ENCODE measurements around the gene PAH.

The PAH gene

DNA sequence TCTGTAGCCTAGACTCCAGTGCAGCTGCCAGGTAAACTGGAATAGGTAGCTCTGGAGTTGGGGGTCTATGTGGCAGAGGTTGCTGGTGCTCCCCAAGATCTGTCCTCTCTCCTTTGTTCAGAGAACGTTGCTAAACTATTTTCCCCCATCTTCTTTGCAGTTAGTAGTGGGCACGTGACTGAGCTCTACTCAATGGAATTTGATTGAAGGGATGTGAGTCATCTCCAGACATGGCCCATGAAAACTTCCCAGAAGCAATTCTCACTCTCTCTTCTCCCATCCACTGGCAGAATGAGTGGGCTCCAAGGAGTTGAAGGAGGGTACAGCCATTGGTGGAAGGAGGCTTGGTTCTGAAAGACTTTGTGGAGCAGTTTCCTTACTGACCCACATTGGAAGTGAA is 44.0 kb downstream of the PAH start:
- no peak overlapping the region for H3K27ac ChIP-seq
- TF ChIP-seq, protein P1, sequence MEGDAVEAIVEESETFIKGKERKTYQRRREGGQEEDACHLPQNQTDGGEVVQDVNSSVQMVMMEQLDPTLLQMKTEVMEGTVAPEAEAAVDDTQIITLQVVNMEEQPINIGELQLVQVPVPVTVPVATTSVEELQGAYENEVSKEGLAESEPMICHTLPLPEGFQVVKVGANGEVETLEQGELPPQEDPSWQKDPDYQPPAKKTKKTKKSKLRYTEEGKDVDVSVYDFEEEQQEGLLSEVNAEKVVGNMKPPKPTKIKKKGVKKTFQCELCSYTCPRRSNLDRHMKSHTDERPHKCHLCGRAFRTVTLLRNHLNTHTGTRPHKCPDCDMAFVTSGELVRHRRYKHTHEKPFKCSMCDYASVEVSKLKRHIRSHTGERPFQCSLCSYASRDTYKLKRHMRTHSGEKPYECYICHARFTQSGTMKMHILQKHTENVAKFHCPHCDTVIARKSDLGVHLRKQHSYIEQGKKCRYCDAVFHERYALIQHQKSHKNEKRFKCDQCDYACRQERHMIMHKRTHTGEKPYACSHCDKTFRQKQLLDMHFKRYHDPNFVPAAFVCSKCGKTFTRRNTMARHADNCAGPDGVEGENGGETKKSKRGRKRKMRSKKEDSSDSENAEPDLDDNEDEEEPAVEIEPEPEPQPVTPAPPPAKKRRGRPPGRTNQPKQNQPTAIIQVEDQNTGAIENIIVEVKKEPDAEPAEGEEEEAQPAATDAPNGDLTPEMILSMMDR (conservative IDR thresholded peaks at IDR 0.05) = no peak

DNA sequence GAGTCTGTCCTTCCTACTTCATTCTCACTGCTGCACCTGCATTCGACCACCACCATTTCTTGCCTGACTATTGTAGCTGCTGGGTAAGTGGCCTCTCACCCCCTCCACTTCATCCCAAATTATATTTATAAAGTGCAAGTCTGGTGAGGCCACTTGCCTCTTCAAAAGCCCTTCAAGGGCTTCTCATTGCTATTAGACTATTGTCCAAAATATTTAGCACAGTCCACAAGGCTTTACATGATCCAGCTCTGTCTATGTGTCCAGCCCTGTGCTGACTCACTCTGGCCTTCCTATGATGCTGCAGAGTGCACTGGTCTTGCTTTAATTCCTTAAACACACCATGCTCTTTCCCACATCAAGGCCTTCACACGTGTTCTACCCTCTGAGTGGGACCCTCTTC is 46.0 kb downstream of the PAH start:
- no peak overlapping the region for H3K27ac ChIP-seq
- TF ChIP-seq, protein P1 (conservative IDR thresholded peaks at IDR 0.05) = no peak

DNA sequence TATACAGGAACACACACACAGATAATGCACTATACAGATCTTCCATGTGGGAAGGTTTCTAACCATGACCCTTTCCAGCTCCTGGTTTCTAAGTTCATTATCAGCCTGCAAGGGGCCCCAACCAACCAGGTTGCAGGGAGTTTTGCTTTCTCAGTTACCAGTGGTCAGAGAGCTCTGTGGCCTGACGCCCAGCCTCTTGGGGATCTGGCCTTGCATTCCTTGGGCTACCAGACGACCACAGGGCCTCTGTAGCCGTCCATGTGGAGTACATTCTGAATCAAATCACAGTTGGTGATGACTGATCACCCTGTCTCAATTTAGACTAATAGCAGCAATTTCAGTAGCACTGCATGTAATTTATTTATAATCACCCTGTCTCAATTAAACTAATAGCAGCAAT is 47.5 kb downstream of the PAH start:
- H3K27ac ChIP-seq = no peak overlapping the region
- TF ChIP-seq, protein P1 (conservative IDR thresholded peaks at IDR 0.05) = no peak

DNA sequence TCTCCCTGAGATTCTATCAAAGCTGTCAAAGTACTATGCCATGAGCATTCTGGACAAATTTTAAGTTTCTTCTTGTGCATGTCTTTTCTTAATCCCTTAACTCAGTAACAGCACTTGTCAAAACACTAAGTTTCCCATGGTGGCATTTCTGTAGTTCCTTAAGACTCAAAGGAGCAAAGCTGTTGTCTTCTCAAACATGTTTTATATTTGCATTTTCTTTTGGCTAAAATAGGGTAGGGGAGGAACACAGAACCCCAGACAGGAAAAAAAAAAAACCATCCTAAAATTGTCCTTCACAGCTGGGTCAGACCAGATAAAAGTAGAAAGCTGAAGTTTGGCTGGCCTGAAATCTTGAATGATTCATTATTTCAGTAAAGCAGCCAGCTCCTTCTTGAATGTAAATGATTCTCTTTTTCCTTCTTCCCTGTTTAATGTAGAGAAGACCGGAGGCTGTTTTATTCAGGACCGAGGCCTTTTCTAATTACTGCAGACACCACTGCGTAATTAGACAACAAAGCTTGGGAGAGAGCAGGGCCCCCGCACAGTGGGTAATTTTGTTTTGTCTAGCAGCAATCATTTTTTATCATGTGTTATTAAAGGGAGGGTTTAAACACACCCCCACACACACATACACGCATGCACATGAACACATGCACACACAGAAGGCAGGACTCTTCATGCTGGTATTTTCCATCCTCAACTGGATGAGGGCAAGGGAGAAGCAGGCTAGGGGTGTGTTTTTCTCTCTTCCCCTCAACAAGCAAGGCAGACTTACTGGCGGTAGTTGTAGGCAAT is 51.0 kb downstream of the PAH start:
- TF ChIP-seq, protein P1 (conservative IDR thresholded peaks at IDR 0.05) = no peak
- no peak overlapping the region for H3K27ac ChIP-seq

DNA sequence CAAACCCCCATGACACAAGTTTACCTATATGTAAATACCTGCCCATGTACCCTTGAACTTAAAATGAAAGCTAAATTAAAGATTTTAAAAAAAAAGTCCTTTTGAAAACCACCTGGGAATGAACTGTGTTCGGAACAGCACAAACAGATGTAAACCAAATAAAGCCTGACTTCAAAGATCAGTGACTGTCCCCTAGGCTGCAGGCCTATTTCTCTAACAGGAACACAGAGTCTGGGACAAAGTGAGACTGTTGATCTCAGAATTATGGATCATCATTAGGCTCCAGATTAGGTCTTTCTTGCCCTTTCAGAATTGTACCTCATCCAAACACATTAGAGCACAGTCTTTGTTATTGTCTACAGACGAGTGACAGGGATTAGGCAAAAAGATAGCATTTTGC is 54.6 kb downstream of the PAH start:
- TF ChIP-seq, protein P1 (conservative IDR thresholded peaks at IDR 0.05) = no peak
- H3K27ac ChIP-seq = no peak overlapping the region

DNA sequence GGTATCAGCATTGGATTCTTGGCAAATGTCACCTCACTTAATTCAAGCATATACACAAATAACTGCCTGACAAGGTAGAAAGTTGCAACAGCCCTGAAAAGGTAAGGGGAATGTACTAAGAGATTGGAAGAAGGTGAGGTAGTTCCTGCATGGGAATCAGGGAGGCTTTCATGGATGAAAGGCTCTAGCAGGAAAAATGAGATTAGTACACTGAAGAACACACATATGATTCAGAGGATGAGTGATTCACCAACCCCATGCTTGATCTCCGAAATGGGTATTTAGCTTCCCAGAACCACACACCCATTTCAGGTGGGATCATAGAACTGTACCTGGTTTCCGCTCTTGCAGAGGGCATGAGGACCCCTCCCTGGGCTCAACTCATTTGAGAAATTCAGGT is 65.8 kb downstream of the PAH start:
- H3K27ac ChIP-seq = no peak overlapping the region
- TF ChIP-seq, protein P1 (conservative IDR thresholded peaks at IDR 0.05) = no peak

DNA sequence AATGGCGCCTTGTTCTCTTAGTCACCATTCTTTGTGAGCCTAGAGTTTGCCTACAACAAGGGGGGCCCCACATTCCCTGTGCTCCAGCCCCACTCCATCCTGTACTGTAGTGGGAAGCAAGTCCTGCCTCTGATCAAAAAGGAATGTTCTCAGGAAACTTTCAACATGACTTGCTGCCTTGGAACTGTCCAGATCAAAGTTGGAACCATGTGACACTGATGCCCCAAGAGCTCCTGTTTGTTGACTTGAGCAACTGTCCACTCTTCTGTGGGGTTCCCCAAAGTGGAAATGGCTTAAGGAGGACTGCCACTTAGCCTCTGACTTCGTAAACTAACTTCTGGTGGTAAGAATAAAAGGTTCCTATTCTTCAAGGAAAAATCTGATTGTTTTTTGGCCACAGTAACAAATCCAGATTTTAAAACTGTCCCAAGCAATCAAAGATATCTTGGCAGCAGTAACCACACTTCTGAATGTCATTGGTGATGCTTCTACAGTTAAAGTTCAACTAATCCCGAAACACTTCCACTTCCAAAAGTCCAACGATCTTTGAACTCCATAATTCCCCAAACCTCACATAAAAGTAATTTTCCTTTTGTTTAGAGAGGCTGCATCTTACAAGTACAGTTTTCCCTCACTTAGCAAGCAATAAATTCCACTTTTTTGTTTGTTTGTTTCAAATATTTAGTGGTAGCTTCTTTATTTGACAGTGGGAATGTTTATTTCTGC is 67.2 kb downstream of the PAH start:
- H3K27ac ChIP-seq = no peak overlapping the region

More for the DNA sequence above, 67.2 kb downstream of the PAH start:
- TF ChIP-seq, protein P1 (conservative IDR thresholded peaks at IDR 0.05) = no peak
